ENCODE data around the gene EIF1B. TPM values are rescaled to one million over a fixed set of nuclear protein-coding genes. Genes with fewer than 3 reads are reported as not detected.
"Not testable (repeated sequence)": the region's sequence is repeated elsewhere in the genome, so short reads cannot be mapped to it uniquely, and the experiment has no call there.

Gene EIF1B
- 55.7 TPM for polyA plus RNA-seq (ENCODE audit: insufficient read length)

- peak; percentile 99 for DNase-seq
Measured at GRCh38 chr3:40309418-40309924, at the start of gene EIF1B. Gene EIF1B, plus strand, starts transcription at chr3:40309707. Its CDS starts 235 bp downstream, at chr3:40309942.

GRCh38 chr3:40262331-40262730, 47.2 kb upstream of the EIF1B start:
- no peak for DNase-seq

GRCh38 chr3:40264451-40264850, 45.1 kb upstream of the EIF1B start:
- no peak for DNase-seq

GRCh38 chr3:40265181-40265580, 44.3 kb upstream of the EIF1B start:
- DNase-seq, result no peak

- no peak for DNase-seq
Measured at GRCh38 chr3:40267937-40268724, 41.4 kb upstream of the EIF1B start.

GRCh38 chr3:40268802-40269524, 40.5 kb upstream of the EIF1B start:
- no peak for DNase-seq

GRCh38 chr3:40278791-40279190, 30.7 kb upstream of the EIF1B start:
- DNase-seq, result no peak

GRCh38 chr3:40281995-40282394, 27.5 kb upstream of the EIF1B start:
- DNase-seq, result no peak

- not testable (repeated sequence) for DNase-seq
Measured at GRCh38 chr3:40283057-40283456, 26.4 kb upstream of the EIF1B start.

GRCh38 chr3:40287248-40287647, 22.3 kb upstream of the EIF1B start:
- no peak for DNase-seq

GRCh38 chr3:40290396-40290795, 19.1 kb upstream of the EIF1B start:
- DNase-seq, result no peak

- no peak for DNase-seq
Measured at GRCh38 chr3:40291471-40291870, 18.0 kb upstream of the EIF1B start.

GRCh38 chr3:40292637-40293349, 16.7 kb upstream of the EIF1B start:
- no peak for DNase-seq

- DNase-seq, result no peak
Measured at GRCh38 chr3:40294434-40294833, 15.1 kb upstream of the EIF1B start.

GRCh38 chr3:40298075-40298474, 11.4 kb upstream of the EIF1B start:
- DNase-seq, result no peak

- no peak for DNase-seq
Measured at GRCh38 chr3:40299130-40299720, 10.3 kb upstream of the EIF1B start.

- DNase-seq, result peak; percentile 19
Measured at GRCh38 chr3:40299721-40300335, 9.7 kb upstream of the EIF1B start.

- DNase-seq, result peak; percentile 23
Measured at GRCh38 chr3:40302784-40303183, 6.7 kb upstream of the EIF1B start.

- DNase-seq, result no peak
Measured at GRCh38 chr3:40304352-40304751, 5.2 kb upstream of the EIF1B start.

GRCh38 chr3:40306336-40306735, 3.2 kb upstream of the EIF1B start:
- no peak for DNase-seq

GRCh38 chr3:40307176-40307575, 2.3 kb upstream of the EIF1B start:
- no peak for DNase-seq
